ENCODE data around the gene DPYD.

DPYD gene

DNA sequence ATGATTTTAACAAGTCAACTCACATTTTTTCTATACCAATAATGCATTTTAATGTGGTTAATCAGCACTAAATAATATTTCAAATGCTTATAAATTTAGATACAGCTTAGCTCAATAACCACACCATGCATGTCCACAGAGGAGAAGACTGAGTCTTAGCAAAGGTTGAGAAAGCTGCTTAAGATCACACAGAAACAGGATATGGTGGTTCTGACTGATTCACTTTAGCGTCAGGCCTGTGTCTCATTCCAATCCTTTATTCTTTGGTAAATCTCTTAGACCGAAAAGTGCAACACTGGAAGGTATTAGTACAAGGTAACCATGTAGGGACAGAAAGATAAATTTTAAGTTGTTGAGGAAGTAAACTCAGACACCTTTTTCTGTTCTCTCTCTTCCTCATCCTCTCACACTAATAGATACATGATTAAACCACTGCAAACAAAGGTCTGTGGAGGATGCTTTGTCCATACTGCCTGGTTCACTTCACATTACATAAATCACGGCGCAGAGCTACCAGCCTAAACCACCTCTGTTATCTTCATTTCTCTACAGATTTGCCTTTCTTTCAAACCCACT is 139.0 kb downstream of the DPYD start:
- DNase-seq: no peak

DNA sequence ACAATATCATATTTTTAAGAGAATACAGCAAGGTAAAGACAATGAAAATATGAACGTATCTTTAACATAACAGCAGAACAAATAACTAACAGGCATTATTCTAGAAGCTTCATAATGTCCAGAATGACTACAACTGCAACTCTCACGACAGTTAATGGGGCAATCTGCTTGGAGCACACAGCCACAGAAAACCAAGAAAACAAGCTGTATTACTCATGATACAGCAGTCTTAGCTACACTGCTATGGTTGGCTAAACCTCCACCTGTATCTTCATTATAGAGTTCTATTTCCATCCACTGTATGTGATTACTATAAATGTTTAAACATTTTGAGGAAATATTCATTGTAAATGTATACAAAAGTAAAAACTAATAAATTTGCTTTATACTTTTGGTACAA is 139.9 kb downstream of the DPYD start:
- no peak for DNase-seq

DNA sequence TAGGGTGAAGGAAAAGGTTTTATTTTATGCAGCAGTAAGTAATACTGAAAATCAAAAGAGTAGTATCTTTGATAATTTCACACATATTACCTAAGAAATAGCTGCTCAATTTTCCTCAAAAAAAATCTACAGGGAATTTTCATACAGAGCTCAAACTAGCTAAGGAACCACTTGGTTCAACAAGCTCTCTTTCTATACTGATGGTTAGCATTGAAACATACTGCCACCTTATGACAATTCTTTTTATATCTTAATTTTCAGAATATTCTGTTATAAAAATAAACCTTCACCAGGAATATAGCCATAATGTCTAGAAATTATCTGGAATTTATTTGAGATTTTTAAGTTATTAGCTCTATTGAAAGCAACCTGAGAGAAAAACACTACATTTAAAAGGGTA is 142.1 kb downstream of the DPYD start:
- DNase-seq: no peak

DNA sequence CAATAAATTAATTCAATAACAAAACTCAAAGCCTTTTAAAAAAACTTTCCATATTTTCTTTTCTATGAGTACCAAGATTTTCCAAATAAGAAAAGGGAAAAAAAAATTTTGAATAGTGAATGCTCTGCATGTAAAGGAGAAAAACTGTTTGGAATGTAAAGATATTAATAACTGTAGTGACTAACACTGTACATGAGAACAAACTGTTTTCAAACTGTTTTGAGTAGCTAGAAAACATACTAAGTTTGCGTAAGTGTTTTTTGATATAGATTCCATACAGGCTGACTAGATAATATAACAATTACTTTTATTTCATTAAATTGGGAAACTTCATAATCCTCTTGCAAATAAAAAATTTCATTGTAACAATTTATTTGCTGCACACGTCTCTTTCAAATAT is 150.5 kb downstream of the DPYD start:
- no peak for DNase-seq

DNA sequence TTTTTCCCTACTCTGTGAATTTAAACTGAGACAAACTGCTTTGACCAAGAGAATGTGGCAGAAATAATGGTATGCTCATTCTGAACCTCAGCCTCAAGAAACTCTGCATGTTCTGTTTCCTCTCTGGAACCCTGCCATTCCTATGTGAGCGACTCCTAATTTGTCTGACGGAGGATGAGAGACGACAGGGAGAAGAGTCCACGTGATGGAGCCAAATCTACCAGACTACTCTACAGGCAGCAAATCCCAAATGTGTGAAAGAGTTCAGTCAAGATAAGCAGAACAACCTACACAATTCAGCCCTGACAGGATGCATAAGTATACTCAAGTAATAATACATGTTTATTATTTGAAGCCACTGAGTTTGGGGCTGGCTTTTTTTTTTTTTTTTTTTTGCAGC is 153.5 kb downstream of the DPYD start:
- DNase-seq: no peak

DNA sequence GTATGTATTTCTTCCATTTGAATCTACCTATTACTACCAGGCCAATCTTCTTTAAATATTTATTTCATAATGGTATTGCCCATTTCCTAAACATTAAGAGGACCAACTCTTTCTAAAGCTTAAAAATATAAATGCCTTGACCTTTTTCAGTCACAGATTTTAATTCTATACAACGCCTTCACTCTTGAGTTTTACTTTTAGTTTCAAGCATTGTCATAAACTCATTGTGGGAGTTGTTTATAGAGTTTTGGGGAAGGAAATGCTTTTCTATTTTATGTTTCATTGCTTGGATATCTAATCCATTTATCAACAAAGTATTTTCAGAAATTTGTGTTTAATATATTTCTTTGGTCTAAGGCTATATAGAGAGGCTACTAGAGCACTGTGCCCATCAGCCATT is 155.8 kb downstream of the DPYD start:
- no peak for DNase-seq

DNA sequence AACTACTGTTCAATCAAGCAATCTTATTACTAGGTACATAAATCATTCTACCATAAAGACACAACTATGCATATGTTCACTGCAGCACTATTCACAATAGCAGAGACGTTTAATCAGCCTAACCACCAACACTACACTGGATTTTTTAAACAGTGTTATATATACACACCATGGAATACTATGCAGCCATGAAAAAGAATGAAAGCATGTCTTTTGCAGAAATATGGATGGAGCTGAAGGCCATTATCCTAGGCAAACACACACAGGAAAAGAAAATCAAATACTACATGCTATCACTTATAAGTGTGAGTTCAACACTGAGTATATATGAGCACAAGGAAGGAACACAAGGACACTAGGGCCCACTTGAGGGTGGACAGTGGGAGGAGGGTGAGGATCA is 159.2 kb downstream of the DPYD start:
- DNase-seq: no peak

DNA sequence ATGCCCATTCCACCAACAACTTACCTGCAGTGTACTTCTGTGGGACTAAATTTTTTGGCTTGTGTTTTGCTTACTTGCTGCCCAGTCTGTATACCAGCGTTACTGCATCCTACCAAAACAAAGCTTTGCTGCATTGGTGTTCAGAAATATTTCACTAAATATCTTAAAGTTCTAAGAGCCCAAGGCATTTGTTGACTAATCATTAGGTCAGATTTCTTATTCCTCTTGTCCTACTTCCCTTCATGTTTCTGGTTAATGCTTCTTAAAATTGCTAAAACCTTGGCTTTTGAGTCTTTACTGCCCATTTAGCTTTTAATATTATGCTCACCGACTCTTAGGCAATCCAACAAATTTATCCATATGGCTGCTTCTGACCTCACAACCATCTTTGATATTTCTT is 161.8 kb downstream of the DPYD start:
- no peak for DNase-seq

DNA sequence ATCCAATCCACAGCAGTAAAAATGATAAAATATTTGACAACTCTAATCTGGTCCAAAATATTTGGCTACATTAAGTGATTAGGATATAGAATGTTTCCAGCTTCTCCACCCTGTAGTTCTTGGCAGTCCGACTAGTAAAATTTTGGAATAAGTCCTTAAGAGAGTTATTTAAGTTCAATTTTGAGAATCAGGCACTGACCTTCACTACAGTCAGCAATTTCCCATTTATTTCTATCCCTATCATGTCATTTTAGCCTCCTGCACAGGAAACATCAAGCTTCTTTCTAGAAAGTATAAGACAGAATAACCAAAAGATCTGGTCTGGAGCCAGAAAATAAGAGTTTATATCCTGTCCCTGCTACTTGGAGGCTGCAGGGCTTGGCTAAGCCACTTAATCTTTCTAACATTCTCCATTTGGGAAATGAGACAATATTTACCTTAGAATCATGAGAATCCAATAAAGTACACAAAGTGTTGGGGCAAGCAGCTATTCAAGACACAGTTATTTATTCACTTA is 162.2 kb downstream of the DPYD start:
- DNase-seq: no peak

DNA sequence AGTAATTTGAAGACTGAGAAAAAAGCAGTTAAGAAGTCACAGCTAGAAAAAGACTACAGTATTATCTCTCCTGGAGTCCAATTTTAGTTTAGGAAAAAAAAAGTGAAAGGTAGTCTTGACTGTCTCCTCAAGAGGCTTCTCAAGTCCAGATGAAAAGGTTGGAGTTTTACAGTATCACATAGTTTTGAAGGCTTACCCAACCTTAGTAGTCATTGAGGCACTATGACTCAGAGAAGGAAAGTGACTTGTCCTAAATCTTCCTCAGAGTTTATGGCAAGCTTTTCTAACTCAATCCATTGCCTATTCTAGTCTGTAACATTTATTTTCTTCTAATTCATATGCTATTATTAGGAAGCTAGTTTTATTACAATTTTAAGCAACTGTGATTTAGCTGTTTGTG is 174.9 kb downstream of the DPYD start:
- no peak for DNase-seq

DNA sequence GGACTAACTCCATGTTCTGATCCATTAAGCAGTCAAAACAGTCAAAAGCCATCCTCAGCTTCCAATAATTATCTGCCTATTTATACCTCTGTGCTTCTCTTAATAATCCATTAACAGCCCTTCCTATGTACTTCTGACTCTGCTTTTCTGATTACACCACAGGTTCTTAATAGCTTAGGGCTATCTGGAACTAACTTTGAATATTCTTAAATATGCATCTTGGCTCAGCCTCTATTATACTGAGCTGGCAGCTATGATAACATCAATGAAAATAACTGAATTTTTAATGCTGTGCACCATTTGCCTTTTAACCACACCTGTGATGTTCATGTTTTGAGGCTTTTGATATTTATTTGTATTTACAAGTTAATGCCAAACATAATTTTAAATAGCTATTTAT is 175.9 kb downstream of the DPYD start:
- DNase-seq: no peak

DNA sequence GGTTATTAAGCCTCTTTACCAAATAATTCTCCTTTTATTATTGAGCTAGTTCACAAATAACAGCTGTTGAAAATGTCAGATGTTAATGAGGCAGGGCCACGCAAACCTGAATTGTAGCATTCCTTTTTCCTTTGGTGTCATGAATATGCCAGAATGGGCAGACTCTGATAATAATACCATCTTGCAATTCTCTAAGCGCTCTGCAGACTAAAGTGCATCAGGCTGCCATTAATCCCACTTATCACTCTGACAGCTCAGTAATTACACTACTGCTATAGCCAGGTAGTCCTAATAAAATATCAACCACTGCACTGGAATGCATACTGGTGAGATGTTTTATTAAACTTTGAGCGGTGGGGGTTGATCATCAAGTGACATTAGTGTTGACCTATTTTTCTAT is 177.7 kb downstream of the DPYD start:
- DNase-seq: no peak

DNA sequence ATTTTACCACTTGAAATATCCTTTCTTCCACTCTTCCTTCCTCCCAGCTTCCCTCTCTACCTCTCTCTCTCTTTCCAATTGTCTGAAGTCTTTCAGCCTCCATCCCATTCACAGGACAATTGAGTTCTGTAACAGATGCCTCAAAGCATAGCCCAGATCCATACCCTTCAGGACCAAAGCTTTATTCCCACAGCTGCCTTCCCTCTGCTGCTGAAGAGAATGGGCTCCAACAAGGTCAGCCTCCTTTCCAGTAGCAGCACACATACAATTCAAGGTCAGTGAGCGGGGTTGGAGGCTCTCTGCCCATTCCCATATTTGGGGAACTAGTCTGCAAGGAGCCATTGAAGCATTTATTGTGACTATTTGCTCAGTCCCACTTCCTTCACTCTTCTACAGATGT is 179.9 kb downstream of the DPYD start:
- no peak for DNase-seq

DNA sequence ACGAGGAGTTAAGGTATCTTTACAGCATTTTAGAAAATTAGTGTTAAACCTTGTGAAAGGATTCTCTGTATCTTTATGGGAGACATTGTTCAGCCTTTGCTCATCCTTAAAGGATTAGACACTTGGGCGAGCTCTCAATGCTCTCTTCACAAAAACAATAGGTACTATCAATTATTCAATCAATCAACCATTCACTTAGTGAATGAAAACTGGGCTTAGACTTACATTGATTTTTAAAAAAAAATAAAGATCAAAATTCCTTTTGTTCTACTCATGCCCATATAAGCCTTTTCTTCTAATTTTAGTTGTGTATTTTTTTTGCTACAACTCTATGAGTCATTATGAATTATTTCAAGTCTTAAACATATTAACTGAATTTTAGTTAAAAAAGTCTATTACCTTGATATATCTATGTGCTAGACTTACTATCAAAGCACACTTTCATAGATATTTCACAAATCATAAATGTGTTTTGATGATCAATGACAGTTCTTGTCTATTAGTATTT is 181.2 kb downstream of the DPYD start:
- DNase-seq: no peak

DNA sequence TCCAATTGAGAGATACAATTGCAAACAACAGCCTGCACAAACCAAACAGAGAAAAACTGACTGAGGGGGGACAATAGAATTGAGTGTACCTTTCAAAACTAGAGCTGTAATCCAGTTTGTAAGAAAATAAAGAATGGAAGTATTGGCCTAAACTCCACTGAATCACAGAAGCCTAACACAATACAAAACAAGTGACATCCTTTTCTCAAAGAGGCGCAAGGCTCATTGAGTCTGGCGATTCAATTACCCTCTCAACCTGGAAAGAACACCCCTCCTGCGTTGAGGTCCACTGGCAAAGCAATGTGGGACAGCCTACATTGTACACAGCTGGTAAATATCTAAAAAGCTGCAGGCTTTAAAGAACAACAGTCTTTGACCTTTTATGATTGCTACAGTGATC is 182.6 kb downstream of the DPYD start:
- DNase-seq: no peak

DNA sequence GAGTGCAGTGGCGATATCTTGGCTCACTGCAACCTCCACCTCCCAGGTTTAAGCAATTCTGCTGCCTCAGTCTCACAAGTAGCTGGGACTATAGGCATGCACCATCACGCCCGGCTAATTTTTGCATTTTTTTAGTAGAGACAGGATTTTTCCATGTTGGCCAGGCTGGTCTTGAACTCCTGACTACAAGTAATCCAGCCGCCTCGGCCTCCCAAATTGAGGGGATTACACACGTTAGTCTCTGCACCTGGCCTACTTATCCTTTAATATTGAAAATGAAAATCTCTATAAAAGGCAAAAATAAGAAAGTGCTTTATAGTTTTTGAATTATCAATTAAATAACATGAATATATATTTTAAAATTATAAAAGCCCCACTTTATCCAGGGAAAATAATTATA is 190.6 kb downstream of the DPYD start:
- no peak for DNase-seq

DNA sequence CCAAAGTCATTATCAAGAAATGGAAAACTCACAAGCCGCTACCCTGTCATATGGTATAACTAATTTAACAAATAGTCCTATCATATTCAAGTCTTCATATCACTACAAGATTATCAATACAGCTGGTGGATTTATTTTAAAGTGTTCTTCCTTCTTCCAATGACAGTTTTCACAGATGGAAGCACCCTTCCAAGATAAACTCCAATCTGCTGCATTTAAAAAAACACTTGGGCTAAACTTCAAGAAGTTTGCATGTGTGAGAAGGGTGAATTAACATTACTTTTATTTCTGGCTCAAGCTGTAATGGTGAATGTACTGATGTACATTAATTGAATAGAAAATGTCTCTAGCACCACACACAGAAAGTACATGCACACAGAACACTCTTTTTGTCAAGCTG is 192.4 kb downstream of the DPYD start:
- DNase-seq: no peak

DNA sequence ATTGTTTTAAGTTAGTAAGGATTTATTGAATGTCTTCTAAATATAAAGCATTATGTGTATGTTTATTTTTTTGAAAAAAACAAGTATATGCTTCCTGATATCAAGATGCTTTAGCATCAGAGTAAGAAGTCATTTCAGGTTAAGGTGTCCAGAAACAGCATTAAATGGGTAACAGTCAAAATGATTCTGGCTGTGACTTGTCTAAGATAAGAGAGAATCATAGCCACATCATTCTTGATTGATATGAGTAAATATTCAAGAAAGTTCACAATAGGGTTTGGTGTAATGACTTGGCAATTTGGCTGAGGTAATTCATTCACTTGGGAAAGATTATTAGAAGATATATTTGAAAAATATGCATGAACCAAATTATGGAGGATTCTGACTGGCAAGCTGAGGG is 193.8 kb downstream of the DPYD start:
- no peak for DNase-seq

DNA sequence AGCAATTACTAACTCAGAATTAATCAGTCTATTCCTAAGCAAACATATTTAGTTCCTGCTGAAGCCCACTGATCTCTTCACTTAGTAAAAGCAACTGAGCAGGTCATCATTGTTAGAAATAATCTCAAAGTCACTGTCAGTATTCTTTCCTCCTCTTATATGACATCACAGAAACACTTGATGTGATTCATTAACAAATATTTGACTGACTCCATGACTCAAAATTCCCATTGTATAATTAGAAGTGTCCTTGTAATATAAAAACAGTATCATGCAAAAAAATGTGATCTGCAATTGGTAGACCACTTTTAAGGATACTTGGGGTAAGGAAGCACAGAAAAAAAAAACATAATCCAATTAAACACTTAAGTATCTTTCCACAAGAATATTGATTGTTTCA is 194.4 kb downstream of the DPYD start:
- DNase-seq: no peak

DNA sequence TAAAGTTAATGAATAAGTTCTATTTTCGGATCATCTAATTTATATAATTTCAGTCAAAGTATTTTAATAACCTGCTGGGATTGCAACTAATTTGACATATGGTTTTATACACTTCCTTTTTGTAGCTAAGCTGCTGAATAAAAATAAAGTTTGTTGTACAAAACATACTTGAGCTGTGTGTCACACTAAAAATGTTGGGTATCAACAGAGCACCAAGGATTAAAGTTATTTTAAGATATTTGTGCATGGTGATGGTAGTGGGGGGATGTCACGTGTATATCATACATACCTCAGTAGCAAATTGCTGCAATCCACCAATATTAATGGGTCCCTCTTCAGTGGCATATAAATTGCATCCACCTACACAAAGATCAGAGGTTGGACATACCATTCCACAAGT is 199.6 kb downstream of the DPYD start:
- DNase-seq: no peak

DNA sequence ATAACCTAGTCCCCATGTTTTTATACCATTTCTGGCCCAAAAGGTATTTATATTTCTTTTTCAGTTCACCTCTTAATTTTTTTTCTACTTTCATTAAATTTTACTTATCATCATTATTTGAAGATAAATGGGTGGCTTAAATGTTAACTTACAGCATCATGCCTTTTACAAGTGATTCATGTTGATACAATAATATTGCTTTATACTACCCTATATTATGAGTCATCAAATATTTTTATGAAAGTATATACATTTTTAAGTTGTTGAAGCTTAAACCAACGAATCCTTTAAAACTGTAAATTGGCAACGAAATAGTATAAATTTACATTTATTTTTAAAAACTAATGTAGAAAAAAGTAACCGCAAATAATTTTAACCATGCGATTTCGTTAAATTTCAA is 207.9 kb downstream of the DPYD start:
- no peak for DNase-seq

DNA sequence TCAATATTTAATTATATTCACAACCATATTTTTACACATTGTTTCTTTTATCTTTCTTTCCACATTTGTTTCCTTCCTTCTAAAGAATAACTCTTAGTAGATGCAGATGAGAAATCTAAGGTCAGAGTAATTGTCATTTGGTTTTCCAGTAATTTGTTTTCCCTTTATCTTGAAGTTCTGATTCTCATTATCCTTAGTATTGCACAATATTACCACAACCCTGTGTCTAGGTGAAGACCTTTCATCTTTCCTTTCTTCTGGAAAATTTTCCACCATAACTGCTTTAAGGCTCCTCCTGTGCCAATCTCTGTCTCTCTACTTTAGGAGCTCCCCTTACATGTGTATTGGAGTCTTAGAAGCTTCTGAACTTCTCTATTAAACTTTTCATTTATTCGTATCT is 209.0 kb downstream of the DPYD start:
- DNase-seq: no peak

DNA sequence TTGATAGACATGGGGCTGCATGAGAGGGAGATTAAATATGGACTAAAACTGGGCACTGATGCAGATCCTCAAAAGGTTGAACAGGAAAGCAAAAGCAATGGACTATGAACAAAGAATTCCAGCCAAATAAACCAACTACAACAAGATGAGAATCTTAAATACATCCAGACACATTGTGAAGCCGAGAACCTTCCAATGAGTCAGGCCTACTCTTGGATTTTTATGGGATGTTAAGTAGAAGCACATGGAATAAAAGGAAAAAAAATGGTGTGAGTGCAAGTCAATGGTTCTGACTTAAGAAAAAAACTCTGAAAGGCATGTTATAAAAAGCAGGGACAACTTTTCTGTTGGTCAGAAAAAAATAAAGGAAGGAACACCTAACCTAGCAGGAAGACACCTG is 227.2 kb downstream of the DPYD start:
- no peak for DNase-seq

DNA sequence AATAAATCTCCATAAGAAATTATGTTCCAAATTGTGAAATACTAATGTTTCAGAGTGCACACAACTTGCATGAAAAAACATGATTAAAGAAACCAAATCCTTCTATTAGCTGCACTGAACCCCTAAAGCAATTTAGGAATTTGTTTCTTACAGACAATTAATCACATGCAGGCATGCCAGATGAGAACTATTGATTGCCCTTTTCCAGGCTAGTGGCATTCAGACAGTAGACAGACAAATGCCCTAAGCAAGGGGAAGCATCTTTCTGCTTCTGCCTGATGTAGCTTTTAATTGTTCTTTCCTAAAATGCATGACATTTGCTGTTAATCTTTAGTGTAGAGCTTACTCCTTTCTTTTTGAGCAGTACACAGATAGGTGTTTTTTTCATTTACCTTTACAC is 229.5 kb downstream of the DPYD start:
- DNase-seq: no peak

DNA sequence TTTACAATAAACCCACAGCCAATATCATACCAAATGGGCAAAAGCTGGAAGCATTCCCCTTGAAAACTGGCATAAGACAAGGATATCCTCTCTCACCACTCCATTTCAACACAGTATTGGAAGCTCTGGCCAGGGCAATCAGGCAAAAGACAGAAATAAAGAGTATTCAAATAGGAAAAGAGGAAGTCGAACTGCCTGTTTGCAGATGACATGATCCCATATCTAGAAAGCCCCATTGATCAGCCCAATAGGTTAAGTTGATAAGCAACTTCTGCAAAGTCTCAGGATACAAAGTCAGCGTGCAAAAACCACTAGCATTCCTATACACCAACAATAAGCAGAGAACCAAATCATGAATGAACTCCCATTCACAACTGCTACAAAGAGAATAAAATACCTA is 235.5 kb downstream of the DPYD start:
- DNase-seq: no peak

DNA sequence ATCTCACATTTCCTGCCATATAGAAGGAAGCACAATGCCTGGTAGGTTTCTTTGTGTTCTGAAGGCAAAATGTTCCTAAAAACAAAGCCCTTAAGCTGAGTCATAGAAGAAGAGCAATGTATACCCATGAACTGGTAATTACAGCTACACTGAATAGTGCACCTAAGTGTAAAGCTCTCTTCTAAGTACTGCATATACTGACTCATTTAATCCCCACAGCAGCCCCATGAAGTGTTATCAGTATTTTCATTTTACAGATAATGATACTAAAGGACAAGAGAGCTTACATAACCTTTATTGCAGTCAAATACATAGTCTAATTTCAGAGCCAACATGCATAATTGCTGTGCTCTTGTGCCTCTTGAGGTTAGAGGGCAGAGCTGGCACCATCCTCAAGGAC is 239.9 kb downstream of the DPYD start:
- no peak for DNase-seq
